Left forelimb (tissue), 1 donor: ENCODE measurements around the gene CACNA2D2.

Source experiments
- DNase-seq: peaks from one replicate; pipeline ENCODE4 v3.0.0-alpha.2; 2018; ENCODE audit warnings: low spot score

Gene CACNA2D2

GRCh38 chr3:50347187-50347813 is 156.1 kb downstream of the CACNA2D2 start:
- DNase-seq, result no peak

GRCh38 chr3:50345586-50346234 is 157.7 kb downstream of the CACNA2D2 start, which contains the start of gene ZMYND10:
ZMYND10 (minus strand) TSS chr3:50345732; CDS start chr3:50345579, 153 bp downstream.
- DNase-seq, result peak; percentile 82

- DNase-seq, result no peak
Observed at GRCh38 chr3:50345008-50345407, 158.4 kb downstream of the CACNA2D2 start.

GRCh38 chr3:50342813-50343633 is 160.4 kb downstream of the CACNA2D2 start:
- no peak for DNase-seq

- no peak for DNase-seq
Observed at GRCh38 chr3:50341996-50342650, 161.3 kb downstream of the CACNA2D2 start.

GRCh38 chr3:50341537-50341936 is 161.9 kb downstream of the CACNA2D2 start:
- no peak for DNase-seq

GRCh38 chr3:50340448-50341329 is 162.7 kb downstream of the CACNA2D2 start, which contains the start of gene RASSF1:
RASSF1 (minus strand) TSS chr3:50340836; CDS start chr3:50340805, 31 bp downstream.
- DNase-seq, result peak; percentile 86

- DNase-seq, result no peak
Observed at GRCh38 chr3:50340147-50340447, 163.3 kb downstream of the CACNA2D2 start.

GRCh38 chr3:50339485-50340146 is 163.8 kb downstream of the CACNA2D2 start:
- DNase-seq, result no peak

GRCh38 chr3:50338965-50339364 is 164.5 kb downstream of the CACNA2D2 start:
- DNase-seq, result no peak

- DNase-seq, result peak; percentile 99
Observed at GRCh38 chr3:50337175-50337861, 166.1 kb downstream of the CACNA2D2 start.

GRCh38 chr3:50336452-50337174 is 166.8 kb downstream of the CACNA2D2 start:
- no peak for DNase-seq

GRCh38 chr3:50334339-50335075 is 168.9 kb downstream of the CACNA2D2 start:
- DNase-seq, result no peak

GRCh38 chr3:50333744-50334328 is 169.6 kb downstream of the CACNA2D2 start:
- no peak for DNase-seq

GRCh38 chr3:50331364-50331907 is 172.0 kb downstream of the CACNA2D2 start:
- DNase-seq, result no peak

GRCh38 chr3:50330330-50330729 is 173.1 kb downstream of the CACNA2D2 start:
- DNase-seq, result no peak

GRCh38 chr3:50327943-50328691 is 175.3 kb downstream of the CACNA2D2 start, which contains the start of gene TUSC2:
TUSC2 (minus strand) TSS chr3:50328223; CDS start chr3:50328099, 124 bp downstream.
- DNase-seq, result peak; percentile 95
